ENCODE results near the gene IKZF3.
"Not testable (repeated sequence)": the region's sequence is repeated elsewhere in the genome, so short reads cannot be mapped to it uniquely, and the experiment has no call there.

IKZF3 gene

GRCh38 chr17:39754161-39754957 lies 109.8 kb downstream of the IKZF3 start:
- DNase-seq = peak; percentile 80

GRCh38 chr17:39753514-39754160 lies 110.5 kb downstream of the IKZF3 start:
- no peak for DNase-seq

DNA sequence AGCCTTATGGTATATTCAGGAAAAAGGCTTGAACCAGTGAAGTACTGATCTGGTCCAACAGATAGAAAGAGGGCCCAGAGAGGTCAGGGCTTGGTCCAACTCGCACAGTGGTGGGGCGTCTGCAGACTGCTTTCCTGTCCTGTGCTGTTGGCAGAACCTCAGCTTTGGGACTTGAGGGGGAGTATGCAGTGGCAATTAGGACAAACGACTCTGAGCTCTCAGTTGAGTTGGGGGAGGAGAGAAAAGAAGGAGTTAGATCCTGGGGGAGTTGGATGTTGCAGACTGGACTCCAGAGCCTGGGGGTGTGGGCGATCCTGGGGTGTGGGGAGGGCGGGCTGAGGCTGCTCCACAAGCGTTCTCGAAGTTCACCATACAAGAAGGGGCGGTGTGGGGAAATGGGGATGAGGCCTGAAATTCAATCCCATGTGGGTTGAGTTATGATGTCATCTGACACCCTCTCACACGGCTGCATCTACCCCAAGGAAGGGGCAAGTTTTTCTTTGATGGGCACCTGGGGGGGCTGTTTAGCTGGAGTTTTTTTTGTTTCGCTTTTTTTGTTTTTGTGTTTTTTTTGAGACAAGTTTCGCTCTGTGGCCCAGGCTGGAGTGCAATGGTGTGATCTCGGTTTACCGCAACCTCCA lies 111.8 kb downstream of the IKZF3 start:
- no peak for DNase-seq

DNA sequence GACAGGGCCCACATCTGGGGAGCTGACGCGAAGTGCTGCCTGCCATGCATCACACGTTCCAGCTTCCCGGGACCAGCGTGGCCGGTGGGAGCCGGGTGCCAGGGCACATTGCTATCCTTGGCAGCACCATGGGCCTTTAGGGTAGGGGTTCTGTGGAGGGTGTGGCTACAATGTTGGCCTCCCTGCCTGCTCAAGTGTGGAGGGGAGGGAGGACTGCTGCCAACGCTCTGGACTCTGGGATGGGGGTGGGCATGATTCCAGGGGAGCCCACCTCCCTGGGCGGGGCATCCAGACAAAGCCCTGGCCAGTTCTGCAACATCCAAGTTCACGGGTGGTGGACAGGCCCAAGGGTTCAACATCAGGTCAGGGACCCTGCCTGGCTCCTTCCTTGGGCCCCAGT lies 112.5 kb downstream of the IKZF3 start:
- no peak for DNase-seq

GRCh38 chr17:39751016-39751543 lies 113.0 kb downstream of the IKZF3 start:
- DNase-seq = no peak

GRCh38 chr17:39750131-39751015 lies 113.7 kb downstream of the IKZF3 start:
- DNase-seq = no peak

GRCh38 chr17:39748444-39749034 lies 115.6 kb downstream of the IKZF3 start:
- not testable (repeated sequence) for DNase-seq

DNA sequence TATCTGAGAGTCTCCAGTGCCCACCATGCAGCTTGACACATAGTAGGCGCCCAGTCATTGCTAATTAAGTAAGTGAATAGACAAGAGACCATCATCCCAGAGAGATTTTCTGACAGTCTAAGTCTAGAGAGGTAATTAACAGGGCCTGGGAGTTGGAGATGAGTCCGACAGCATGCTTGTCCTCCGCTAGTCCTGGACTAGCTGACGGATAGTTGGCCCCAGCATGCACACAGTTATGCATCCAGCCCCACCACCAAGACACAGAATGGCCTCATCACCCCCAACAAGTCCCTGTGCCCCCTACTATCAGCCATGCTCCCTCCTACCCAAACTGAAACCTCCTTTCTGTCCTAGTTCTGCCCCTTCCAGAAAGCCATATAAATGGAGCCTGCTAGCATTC lies 116.4 kb downstream of the IKZF3 start:
- no peak for DNase-seq

DNA sequence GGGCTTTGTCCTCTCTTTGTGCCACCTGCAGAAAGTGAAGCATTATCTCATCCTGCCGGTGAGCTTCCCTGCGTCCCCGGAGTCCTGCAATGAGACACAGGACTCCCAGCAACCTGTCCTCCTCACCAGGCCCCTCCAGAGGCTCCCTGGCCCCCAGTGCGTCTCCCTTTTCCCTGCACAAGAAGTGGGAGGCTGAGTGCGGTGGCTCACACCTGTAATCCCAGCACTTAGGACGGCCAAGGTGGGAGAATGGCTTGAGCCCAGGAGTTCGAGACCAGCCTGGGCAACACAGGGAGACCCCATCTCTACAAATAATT lies 118.0 kb downstream of the IKZF3 start:
- DNase-seq = no peak

DNA sequence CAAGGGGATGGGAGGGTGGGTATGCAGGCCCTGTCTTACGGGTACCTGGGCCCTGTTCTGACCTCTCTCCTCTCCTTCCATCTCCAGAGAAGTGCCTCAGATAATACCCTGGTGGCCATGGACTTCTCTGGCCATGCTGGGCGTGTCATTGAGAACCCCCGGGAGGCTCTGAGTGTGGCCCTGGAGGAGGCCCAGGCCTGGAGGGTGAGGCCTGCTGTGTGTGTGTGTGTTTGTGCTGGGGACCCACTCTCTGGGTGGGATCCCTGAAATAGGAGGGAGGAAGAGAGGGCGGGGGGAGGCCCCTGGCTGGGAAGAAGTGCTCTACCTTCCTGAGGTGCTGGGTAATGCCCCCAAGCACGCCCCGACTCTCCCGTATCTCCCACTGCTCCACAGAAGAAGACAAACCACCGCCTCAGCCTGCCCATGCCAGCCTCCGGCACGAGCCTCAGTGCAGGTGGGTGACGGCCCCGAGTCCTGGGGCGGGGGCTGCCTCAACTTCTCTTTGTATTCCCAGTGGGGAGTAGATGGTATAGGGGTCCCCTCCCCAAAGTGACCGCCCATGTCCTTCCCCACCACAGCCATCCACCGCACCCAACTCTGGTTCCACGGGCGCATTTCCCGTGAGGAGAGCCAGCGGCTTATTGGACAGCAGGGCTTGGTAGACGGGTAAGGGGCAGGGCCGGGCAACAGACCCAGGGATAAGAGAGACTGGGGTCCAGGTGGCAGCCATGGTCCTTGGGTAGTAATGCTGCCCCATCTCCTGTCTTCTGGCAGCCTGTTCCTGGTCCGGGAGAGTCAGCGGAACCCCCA lies 118.6 kb downstream of the IKZF3 start:
- DNase-seq = no peak

- no peak for DNase-seq
Observed at GRCh38 chr17:39744836-39745215, 119.3 kb downstream of the IKZF3 start.

DNA sequence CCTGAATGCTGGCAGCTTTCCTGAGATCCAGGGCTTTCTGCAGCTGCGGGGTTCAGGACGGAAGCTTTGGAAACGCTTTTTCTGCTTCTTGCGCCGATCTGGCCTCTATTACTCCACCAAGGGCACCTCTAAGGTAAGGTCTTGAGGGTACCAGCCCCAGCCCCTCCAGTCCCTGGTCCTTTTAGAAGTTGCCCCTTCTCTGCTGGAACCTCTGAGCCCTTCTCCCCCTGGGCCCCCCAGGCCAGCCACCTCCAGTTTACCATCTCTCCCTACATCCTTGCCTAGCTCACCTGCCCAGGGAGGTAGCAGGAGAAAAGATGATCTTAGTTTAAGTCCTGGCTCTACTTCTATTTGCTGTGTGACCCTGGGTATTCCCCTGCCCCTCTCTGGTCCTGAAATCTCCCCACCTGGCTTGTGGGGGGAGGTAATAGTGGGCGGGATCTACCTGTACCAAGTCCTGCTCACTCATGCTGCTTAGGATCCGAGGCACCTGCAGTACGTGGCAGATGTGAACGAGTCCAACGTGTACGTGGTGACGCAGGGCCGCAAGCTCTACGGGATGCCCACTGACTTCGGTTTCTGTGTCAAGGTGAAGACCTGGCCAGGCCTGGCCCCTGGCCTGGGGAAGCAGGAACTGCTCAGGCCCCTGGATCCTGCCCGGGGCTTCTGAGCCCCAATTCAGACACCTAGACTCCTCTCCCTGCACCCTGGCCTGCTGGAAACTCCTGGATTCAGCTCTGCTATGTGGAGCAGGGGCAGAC lies 119.9 kb downstream of the IKZF3 start:
- no peak for DNase-seq

DNA sequence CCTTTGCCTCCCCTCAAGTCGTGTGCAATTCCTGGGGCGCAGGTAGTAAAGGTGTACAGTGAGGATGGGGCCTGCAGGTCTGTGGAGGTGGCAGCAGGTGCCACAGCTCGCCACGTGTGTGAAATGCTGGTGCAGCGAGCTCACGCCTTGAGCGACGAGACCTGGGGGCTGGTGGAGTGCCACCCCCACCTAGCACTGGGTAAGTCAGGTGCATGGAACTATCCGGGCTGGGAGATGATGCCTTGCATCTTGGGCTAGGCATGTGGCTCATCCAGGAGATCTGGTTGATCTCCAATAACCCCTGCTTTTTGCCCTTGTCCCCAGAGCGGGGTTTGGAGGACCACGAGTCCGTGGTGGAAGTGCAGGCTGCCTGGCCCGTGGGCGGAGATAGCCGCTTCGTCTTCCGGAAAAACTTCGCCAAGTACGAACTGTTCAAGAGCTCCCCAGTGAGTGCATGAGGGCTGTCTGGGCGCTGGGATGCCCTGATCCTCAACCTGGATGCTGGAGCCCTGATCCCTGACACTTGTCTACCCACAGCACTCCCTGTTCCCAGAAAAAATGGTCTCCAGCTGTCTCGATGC lies 121.2 kb downstream of the IKZF3 start:
- DNase-seq = no peak

DNA sequence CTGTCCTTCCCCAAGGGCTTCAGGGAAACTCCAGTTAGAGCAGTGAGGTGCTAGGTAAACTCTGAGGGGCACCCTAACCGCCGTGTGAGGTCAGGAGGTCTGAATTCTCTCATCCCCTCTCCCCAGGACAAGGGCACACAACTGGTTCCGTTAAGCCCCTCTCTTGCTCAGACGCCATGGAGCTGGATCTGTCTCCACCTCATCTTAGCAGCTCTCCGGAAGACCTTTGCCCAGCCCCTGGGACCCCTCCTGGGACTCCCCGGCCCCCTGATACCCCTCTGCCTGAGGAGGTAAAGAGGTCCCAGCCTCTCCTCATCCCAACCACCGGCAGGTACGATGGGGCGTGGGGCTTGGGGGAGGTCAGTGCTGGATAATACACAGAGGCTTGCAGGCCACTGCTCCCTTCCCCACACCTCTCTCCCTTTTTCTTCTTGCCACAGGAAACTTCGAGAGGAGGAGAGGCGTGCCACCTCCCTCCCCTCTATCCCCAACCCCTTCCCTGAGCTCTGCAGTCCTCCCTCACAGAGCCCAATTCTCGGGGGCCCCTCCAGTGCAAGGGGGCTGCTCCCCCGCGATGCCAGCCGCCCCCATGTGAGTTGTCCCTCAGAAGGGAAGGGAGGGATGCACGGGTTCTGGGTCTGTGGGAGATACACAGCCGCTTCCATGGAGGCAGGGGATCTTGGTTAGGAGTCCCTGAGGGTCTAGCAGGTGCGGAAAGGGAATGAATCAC lies 121.8 kb downstream of the IKZF3 start:
- DNase-seq = no peak

DNA sequence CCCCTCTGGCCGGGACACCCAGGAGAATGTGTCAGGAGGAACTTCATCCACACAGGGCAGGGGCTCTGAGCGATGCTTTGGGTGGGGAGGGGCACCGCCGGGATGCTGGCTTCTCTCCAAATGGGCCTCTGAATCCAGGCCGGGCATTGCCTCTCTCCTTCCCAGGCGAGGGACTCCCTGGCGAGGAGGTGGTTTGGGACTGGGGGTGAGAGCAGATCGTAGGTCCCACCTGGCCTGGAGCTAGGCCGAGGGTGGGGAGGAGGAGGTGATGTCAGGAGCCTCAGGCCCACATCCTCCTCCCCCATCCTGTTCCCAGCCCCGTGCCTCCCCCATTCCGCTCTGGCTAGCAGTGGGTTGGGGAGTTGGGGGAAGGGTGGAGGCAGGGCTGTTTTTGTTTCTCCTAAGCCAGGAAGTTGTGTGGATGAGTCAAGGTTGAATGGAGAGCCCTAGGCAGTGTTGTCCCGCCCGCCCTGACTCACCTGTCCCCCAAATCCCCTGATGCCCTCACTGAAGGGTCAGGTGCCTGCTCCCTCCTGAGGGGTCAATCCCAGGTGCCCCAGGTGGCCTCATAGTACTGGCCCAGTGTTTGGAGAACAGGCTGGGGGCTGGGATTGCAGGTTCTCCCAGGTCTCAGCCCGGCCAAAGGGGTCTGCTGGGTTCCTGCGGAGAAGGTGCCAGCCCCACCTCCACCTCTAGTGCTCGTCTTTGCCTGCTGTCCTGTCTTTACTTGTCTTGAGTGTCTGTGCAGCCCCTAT lies 123.6 kb downstream of the IKZF3 start:
- no peak for DNase-seq

DNA sequence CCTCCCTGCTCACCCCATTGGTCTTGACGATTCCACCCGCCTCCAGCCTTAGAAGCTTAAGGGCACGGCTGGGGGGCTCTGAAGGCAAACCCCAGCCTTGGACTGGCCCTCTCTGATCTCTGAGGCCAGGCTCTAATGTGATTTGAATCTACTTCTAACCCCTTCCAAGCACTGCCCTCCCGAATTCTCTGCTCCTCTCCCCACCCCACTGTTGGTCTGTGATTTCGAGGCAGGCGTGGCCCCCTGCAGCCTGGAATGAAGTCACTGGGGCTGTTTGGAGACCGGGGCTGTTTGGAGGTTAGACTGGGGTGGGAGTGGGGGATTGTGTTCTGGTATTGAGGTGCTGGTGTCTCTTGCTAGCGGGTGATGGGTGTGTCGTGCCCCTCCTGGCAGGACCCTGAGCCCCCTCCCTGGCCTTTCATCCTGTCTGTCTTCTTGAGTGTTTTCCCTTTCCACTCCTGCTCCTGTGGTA lies 124.2 kb downstream of the IKZF3 start:
- DNase-seq = no peak

GRCh38 chr17:39738983-39739884 lies 124.9 kb downstream of the IKZF3 start:
- peak; percentile 16 for DNase-seq

DNA sequence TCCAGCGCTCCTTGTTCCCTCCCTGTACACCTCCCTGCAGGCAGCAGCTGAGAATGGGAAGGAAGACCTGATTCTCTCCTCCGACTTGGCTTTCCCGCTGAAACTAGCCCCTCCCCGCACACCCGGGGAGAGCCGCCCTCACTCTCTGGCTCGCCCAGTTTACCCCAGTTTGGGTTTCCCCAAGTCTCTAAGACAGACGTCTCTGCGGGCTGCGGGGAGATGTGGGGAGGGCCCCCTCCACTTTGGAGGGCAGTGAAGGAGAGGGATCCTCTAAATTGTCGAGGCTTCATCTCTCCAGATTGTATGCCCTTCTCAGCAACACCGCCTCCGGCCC lies 125.6 kb downstream of the IKZF3 start:
- DNase-seq = no peak
